ENCODE results near the gene UBE3B.

- TF ChIP-seq CTCF (IDR thresholded peaks at IDR 0.05) (no peak), POLR2A (IDR thresholded peaks at IDR 0.05) (no peak)
Measured at GRCh38 chr12:109482894-109483293, 5.5 kb downstream of the UBE3B start.
